Keratinocyte (primary cell): Measurements from ENCODE around the gene TRAF3IP3. TPM values are rescaled to one million over a fixed set of nuclear protein-coding genes. Genes with fewer than 3 reads are reported as not detected.

Experiments used
- DNase-seq: peaks from one replicate; pipeline ENCODE4 v3.0.0-alpha.2; 2011; ENCODE audit warnings: low read depth, missing footprints, low spot score
- FAIRE-seq: peaks from 2 replicates; lab custom pipeline; 2011; peaks lifted over from hg19 to GRCh38; lab: Jason Lieb, UNC
- H2AFZ ChIP-seq: 2 replicates; pipeline ENCODE4 v1.6.0; 2012; ENCODE audit warnings: low read length, control low read depth, inconsistent platforms; ENCODE audit not compliant: control insufficient read depth
- H3K27ac ChIP-seq: 2 replicates; pipeline ENCODE4 v1.5.1; 2011; ENCODE audit warnings: low read length; ENCODE audit not compliant: control insufficient read depth, insufficient read depth
- H3K27me3 ChIP-seq: 3 replicates; pipeline ENCODE4 v1.6.0; 2011; ENCODE audit warnings: low read length; ENCODE audit not compliant: control insufficient read depth, insufficient read depth; ENCODE audit errors: extremely low read depth
- H3K36me3 ChIP-seq, 2 experiments: 2 replicates in 1 of 2; 3 replicates in 1 of 2; pipeline ENCODE4 v1.5.1; 2011; ENCODE audit warnings: low read length in 2 of 2, mild to moderate bottlenecking in 1 of 2; ENCODE audit not compliant: control insufficient read depth in 2 of 2, insufficient read depth in 2 of 2; ENCODE audit errors: extremely low read depth in 1 of 2
- H3K4me1 ChIP-seq: 3 replicates; pipeline ENCODE4 v1.5.1; 2011; ENCODE audit warnings: low read length; ENCODE audit not compliant: control insufficient read depth, insufficient read depth; ENCODE audit errors: extremely low read depth
- H3K4me2 ChIP-seq: 3 replicates; pipeline ENCODE4 v1.6.0; 2011; ENCODE audit warnings: low read depth, low read length; ENCODE audit not compliant: control insufficient read depth, insufficient read depth; ENCODE audit errors: extremely low read depth
- H3K4me3 ChIP-seq, 3 experiments: fragments of 200-600 bp in 1 of 3; sonication (generic) in 1 of 3; 2 replicates in 2 of 3; 3 replicates in 1 of 3; pipeline ENCODE4 v1.5.1; 2011 to 2016; ENCODE audit warnings: low read length in 3 of 3, mild to moderate bottlenecking in 3 of 3, control low read depth in 2 of 3, inconsistent platforms in 1 of 3, low read depth in 1 of 3, mixed read lengths in 1 of 3, mixed run types in 1 of 3, moderate library complexity in 1 of 3; ENCODE audit not compliant: control insufficient read depth in 2 of 3, insufficient read depth in 2 of 3; ENCODE audit errors: extremely low read depth in 1 of 3
- H3K79me2 ChIP-seq: 2 replicates; pipeline ENCODE4 v1.6.0; 2012; ENCODE audit warnings: low read length; ENCODE audit not compliant: control insufficient read depth, insufficient read depth
- H3K9ac ChIP-seq: 3 replicates; pipeline ENCODE4 v1.6.0; 2011; ENCODE audit warnings: low read length; ENCODE audit not compliant: control insufficient read depth, insufficient read depth; ENCODE audit errors: extremely low read depth
- H3K9me1 ChIP-seq: 3 replicates; pipeline ENCODE4 v1.6.0; 2011; ENCODE audit warnings: low read length; ENCODE audit not compliant: control insufficient read depth, insufficient read depth; ENCODE audit errors: extremely low read depth
- H3K9me3 ChIP-seq: 2 replicates; pipeline ENCODE4 v1.5.1; 2012; ENCODE audit warnings: low read depth, low read length; ENCODE audit not compliant: control insufficient read depth
- H4K20me1 ChIP-seq: 3 replicates; pipeline ENCODE4 v1.6.0; 2011; ENCODE audit warnings: low read length; ENCODE audit not compliant: control insufficient read depth, insufficient read depth; ENCODE audit errors: extremely low read depth
- CTCF ChIP-seq, 3 experiments: IDR thresholded peaks in 1 of 3; conservative IDR thresholded peaks in 1 of 3; optimal IDR thresholded peaks in 1 of 3; 2 replicates in 2 of 3; 3 replicates in 1 of 3; pipeline versions ENCODE3 to v1.5.1; 2011; ENCODE audit warnings: low read length in 3 of 3, mild to moderate bottlenecking in 3 of 3, moderate library complexity in 2 of 3, control low read depth in 1 of 3, inconsistent platforms in 1 of 3; ENCODE audit not compliant: insufficient read depth in 2 of 3; ENCODE audit errors: extremely low read depth in 1 of 3
- EZH2 ChIP-seq: IDR thresholded peaks from one replicate; pipeline ENCODE4 v1.6.1; 2012; ENCODE audit warnings: inconsistent platforms, mild to moderate bottlenecking, low read length, moderate library complexity
- dilution Hi-C: fragments of 300-500 bp; cut with MboI; formaldehyde crosslinking; loops from one replicate; pipeline ENCODE4 v1.7.0; 2020; ENCODE audit warnings: low sequenced_read_pairs; ENCODE audit not compliant: extremely low pct_ligation_motif_present
- polyA plus RNA-seq, 5 experiments: library from polyadenylated mRNA; depleted of rRNA in 3 of 5; stranded (reverse) in 3 of 5; stranded (forward) in 1 of 5; unstranded in 1 of 5; fragments of >200 nt; gene quantifications; 1 replicate in 1 of 5; 2 replicates in 3 of 5; 3 replicates in 1 of 5; pipeline versions ENCODE4 v1.2.1 to v1.2.3, GENCODE V29; 2011 to 2012; ENCODE audit warnings: missing spikeins in 2 of 5, low read depth in 1 of 5, low replicate concordance in 1 of 5

TRAF3IP3 gene
- polyA plus RNA-seq, 1 donor (not counting 4 experiments of a cell fraction or from before 2014, with no cell fraction given): 0.16 TPM

- Histone ChIP-seq H3K27me3 (no peaks in the 10 kb centered on the region), H3K9me3 (no peaks in the 10 kb centered on the region), H3K9ac (no peak overlapping the region), H3K4me3 (no peak overlapping the region), H3K4me1 (no peaks in the 10 kb centered on the region), H3K27ac (no peak overlapping the region), H3K4me2 (no peak overlapping the region), H2AFZ (no peak overlapping the region), H4K20me1 (no peaks in the 10 kb centered on the region), H3K79me2 (no peaks in the 10 kb centered on the region), H3K9me1 (no peaks in the 10 kb centered on the region), H3K36me3 (no peaks in the 10 kb centered on the region)
- TF ChIP-seq EZH2: no peak
- no peak for TF ChIP-seq CTCF (optimal IDR thresholded peaks at IDR 0.05 in 1 of 3, IDR thresholded peaks at IDR 0.05 in 1 of 3, conservative IDR thresholded peaks at IDR 0.05 in 1 of 3; ENCODE audit: extremely low read depth in 1 of 3, insufficient read depth in 2 of 3, low read length in 3 of 3)
- DNase-seq (no peak), FAIRE-seq (no peak)
- dilution Hi-C loops: no loop called here
Measured at GRCh38 chr1:209741889-209742288, 14.0 kb upstream of the TRAF3IP3 start.

- H3K79me2 ChIP-seq: no peaks in the 10 kb centered on the region
- no peak overlapping the region for H3K27ac ChIP-seq
- no peaks in the 10 kb centered on the region for H3K9me3 ChIP-seq
- no peak overlapping the region for H3K9ac ChIP-seq
- H3K4me2 ChIP-seq: no peak overlapping the region
- no peak overlapping the region for H3K4me3 ChIP-seq
- DNase-seq (no peak), FAIRE-seq (no peak)
- no peaks in the 10 kb centered on the region for H3K9me1 ChIP-seq
- H4K20me1 ChIP-seq: no peaks in the 10 kb centered on the region
- dilution Hi-C loops: no loop called here
- no peak overlapping the region for H2AFZ ChIP-seq
- peaks cover 5% of the 10 kb centered on the region for H3K4me1 ChIP-seq
- H3K27me3 ChIP-seq: no peaks in the 10 kb centered on the region
- TF ChIP-seq EZH2 (no peak), CTCF (optimal IDR thresholded peaks at IDR 0.05 in 1 of 3, IDR thresholded peaks at IDR 0.05 in 1 of 3, conservative IDR thresholded peaks at IDR 0.05 in 1 of 3; ENCODE audit: extremely low read depth in 1 of 3, insufficient read depth in 2 of 3, low read length in 3 of 3) (no peak)
- no peaks in the 10 kb centered on the region for H3K36me3 ChIP-seq
Measured at GRCh38 chr1:209742409-209743144, 13.3 kb upstream of the TRAF3IP3 start.
